HG03060 (cell line): ENCODE results near the gene ANKRD50.
A peak's percentile ranks its signal among the peaks of the same experiment; 100 is the strongest.

Experiments
- ATAC-seq: cut with Tn5 transposase; IDR thresholded peaks from one replicate; pipeline ENCODE4 v1.9.1; 2021; ENCODE audit warnings: low read depth, moderate number of reproducible peaks; ENCODE audit not compliant: unreplicated experiment

ANKRD50 gene

GRCh38 chr4:124712372-124713184 lies at the start of gene ANKRD50:
Gene ANKRD50 (minus strand): TSS chr4:124712732. CDS start chr4:124710511, 2,221 bp downstream.
- ATAC-seq = peak; percentile 34

DNA sequence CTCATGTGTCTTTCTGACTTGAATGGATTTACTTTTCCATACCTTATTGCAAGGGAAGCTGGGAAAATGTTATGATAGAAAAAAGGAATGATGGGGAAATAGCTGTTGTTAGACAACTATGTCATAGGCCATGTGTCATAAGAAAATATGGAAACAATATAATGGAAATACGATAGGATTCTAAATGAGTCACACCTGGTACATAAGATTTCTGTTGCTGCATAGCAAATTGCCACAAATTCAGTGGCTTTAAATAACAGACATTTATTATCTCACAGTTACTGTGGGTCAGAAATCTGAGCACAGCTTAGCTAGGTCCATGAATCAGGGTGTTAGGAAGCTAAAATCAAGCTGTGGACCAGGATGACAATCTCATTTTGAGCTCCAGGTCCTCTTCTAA lies 44.6 kb upstream of the ANKRD50 start:
- no peak for ATAC-seq

GRCh38 chr4:124754681-124755080 lies 42.1 kb upstream of the ANKRD50 start:
- ATAC-seq = no peak

DNA sequence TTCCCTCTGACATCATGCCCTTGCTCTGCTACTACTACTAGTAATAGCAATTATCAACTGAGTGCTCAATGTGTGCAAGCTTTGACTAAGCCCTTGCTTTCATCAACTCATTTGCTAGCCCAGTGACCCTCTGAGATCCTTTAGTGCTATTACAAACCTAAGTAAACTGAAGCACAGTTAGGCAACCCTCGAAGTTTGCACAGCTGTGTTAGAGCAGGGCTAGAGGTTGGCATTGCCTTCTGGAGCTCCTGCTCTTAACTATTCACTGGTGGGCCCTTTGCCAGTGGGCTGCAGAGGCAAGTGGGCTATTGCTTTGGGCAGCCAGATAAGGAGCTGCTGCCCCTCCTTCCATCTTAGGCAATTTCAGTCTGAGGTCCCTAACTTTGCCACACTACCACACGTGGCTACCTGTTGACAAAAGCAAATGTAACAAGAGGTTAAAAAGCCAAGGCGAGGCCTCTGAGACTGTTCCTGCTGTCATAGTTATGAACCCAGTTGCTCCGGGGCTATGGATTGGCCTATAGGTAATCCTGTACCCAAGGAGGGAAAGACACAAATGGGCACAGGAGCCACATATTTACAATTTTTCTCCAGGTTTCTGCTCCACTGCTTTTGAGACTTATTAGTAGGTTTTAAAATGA lies 41.5 kb upstream of the ANKRD50 start:
- ATAC-seq = no peak

DNA sequence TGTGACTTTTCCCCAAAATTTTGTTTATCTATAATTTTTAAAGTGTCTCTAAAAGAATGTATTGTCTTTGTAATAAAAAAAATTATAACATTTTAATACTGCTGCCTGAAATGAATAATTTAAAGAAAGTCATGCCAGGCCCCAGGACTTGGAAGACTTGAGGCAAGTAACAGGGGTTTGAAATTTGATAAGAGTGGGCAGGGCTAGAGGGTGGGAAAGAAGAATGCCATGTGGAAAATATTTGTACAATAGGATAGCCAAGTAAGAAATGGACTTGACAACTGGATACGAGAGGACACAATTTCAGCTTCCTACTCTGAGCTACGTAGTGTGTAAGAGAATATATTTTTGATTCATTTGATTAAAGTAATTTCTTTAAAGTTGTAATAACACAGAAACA lies 36.9 kb upstream of the ANKRD50 start:
- ATAC-seq = no peak

DNA sequence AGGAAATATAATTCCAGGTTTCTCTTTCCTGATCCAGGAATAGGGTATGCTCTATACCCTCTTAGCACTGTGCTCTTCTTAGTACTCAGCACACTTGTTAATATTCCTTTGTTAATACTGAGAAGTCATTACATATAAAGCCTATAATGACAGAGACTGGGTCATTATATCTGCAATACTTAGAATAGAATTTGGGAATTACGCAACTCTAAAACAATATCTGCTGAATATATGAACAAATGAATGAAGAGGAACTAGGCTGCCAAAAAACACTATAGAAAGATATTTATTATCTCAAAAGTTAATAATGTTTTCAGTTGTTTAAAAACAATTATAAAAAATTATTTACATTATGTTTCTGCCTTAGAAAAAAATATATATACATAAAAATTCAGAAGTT lies 36.4 kb upstream of the ANKRD50 start:
- ATAC-seq = no peak

DNA sequence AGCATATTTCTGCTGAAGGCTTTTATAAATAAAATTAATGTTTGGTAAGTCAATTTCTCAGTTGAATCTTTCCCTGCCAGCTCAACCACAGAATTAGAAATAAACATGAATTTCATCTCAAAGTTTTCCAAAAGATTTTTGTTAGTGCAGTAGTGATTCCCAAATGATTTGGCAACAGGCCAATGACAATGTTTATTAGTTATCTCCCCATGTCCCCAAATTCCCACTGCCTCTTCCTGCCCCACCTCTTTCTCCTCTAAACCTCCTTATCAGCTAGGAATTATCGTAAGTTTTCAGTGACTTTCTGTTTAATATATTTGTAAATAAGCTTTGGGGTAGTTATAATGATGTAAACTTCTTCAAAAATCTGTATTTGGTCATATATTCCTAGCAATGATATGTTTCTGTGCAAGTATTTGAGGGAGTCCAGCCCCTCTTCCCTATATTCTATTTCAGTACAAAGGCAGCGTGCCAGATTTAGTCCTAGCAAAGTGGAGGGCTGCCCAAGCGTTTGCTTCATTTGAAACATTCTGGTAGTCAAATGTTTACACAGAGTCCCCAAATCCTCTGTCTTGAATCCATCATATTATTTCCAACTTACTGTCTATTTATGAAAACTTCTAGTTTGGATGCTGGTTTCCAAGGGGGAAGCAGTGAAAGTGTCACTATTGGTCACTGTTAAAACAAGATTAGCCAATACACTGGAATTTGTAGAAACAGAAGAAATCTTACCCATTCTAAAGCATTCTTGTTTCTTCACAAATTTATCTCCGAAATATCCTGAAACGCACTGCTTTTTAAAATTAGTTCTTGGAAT lies 33.7 kb upstream of the ANKRD50 start:
- no peak for ATAC-seq

GRCh38 chr4:124743711-124744110 lies 31.2 kb upstream of the ANKRD50 start:
- ATAC-seq = no peak

- no peak for ATAC-seq
Measured at GRCh38 chr4:124740501-124740900, 28.0 kb upstream of the ANKRD50 start.

DNA sequence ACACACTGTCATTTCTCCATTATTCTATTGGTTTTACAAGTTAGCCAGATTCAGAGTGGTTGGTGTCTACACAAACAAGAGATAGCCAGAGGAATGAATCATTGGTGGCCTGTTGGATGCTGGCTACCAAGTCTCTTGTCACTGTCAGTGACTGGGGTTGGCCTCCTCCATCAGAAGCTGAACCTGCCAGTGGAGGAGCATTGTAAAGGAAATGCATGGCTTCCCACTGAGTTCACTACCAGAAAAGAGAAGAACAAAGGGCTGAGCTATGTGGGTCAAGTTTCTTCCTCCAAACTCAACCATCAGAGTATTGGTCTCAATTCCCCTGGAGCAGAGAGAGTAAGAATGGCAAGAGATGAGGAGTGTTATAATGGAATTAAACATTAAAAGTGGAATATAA lies 26.5 kb upstream of the ANKRD50 start:
- ATAC-seq = no peak

- no peak for ATAC-seq
Measured at GRCh38 chr4:124737619-124738018, 25.1 kb upstream of the ANKRD50 start.

DNA sequence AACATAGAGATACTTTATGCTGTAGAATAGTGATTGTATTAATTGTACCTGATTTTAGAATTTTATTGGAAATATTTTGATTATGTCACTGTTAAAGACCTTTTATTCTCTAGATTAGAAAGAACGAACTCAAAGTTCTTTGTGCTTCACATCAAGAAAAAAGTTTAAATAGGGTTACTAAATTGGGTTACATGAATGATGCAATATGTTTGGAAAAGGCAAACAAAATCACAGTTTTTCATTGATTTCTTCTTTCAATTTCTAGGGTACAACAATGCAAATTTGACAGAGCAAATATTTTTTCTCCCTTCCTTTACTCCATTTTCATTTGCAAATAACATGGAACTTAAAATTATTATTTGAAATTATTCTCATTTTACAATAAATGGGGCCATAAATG lies 24.0 kb upstream of the ANKRD50 start:
- no peak for ATAC-seq

GRCh38 chr4:124727331-124727890 lies 14.9 kb upstream of the ANKRD50 start:
- no peak for ATAC-seq

GRCh38 chr4:124726269-124726668 lies 13.7 kb upstream of the ANKRD50 start:
- ATAC-seq = no peak

DNA sequence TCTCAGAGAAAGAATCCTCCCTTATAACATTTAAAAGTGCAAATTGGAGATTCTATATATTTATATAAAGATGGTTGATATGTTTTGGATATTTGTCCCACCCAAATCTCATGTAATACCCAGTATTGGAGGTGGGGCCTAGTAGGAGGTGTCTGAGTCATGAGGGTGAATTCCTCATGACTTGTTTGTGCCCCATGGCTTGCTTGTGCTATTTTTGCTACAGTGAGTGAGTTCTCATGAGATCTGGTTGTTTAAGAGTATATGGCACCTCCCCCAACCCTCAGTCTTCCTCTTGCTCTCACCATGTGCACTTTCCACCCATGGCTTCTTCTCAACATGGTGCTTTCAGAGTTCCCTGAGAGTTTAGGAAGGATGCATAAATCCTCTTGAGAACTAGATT lies 9.5 kb upstream of the ANKRD50 start:
- no peak for ATAC-seq

- ATAC-seq = no peak
Measured at GRCh38 chr4:124717101-124717500, 4.6 kb upstream of the ANKRD50 start.

DNA sequence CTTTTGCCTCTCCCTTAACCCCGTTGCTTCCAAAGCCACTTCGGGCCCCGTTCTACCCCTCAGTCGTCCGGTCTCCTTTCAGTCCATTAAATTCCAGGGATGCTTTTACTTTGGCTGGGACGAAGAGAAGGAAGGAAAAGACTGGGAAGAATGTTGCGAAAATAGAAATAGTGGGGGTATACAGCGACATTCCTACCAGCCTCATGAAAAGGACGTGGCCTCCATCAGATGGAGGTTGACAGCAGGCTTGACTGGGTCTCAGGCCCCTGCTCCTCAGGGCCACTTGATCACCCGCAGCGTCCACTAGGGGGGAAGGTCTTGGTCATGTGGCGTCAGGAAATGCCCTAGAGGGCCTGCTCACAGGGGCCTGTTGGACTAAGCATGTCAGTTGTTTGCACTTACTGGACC lies 657 bp upstream of the ANKRD50 start:
- peak; percentile 31 for ATAC-seq

- peak; percentile 34 for ATAC-seq
Measured at GRCh38 chr4:124711471-124712371, 811 bp downstream of the ANKRD50 start.

- no peak for ATAC-seq
Measured at GRCh38 chr4:124710911-124711310, 1.6 kb downstream of the ANKRD50 start.
